Measurements from ENCODE around the gene KIF27.

The KIF27 gene

GRCh38 chr9:83920927-83921707, at the start of gene KIF27:
Gene KIF27, minus strand, starts transcription at chr9:83921432. Its CDS starts 5,841 bp downstream, at chr9:83915591.
- H3K27ac ChIP-seq (ENCODE audit: low read depth, low read length) = peak within 1 kb of the TSS; percentile 37
- no peaks in the 10 kb centered on the region for H3K9me3 ChIP-seq (ENCODE audit: control insufficient read depth in 5 of 5, low read length in 5 of 5)
- peaks cover 0 to 14% (median 11%) of the 10 kb centered on the region in 5 donors for H3K4me1 ChIP-seq (ENCODE audit: control insufficient read depth in 5 of 5, insufficient read depth in 5 of 5, low read length in 5 of 5)
- peak within 1 kb of the TSS; percentile 69 to 82 (median 73) for H3K4me3 ChIP-seq (ENCODE audit: low read depth in 1 of 5, low read length in 5 of 5)
- H3K9ac ChIP-seq (ENCODE audit: low read length in 5 of 5) = peak within 1 kb of the TSS; percentile 2 to 85 (median 77)
- no peaks in the 10 kb centered on the region for H3K27me3 ChIP-seq (ENCODE audit: control insufficient read depth in 5 of 5, insufficient read depth in 4 of 5, low read length in 5 of 5)
- no peaks in the 10 kb centered on the region for H3K36me3 ChIP-seq (ENCODE audit: control insufficient read depth in 5 of 5, insufficient read depth in 5 of 5, low read length in 5 of 5)

GRCh38 chr9:83969602-83970001, 48.4 kb upstream of the KIF27 start:
- H3K9me3 ChIP-seq (ENCODE audit: control insufficient read depth in 5 of 5, low read length in 5 of 5) = no peaks in the 10 kb centered on the region
- H3K36me3 ChIP-seq (ENCODE audit: control insufficient read depth in 5 of 5, insufficient read depth in 5 of 5, low read length in 5 of 5) = peaks cover 64 to 81% (median 68%) of the 10 kb centered on the region in 5 donors
- no peak overlapping the region for H3K4me3 ChIP-seq (ENCODE audit: low read depth in 1 of 5, low read length in 5 of 5)
- H3K9ac ChIP-seq (ENCODE audit: low read length in 5 of 5) = no peak overlapping the region
- H3K4me1 ChIP-seq (ENCODE audit: control insufficient read depth in 5 of 5, insufficient read depth in 5 of 5, low read length in 5 of 5) = no peaks in the 10 kb centered on the region
- H3K27me3 ChIP-seq (ENCODE audit: control insufficient read depth in 5 of 5, insufficient read depth in 4 of 5, low read length in 5 of 5) = no peaks in the 10 kb centered on the region
- no peak overlapping the region for H3K27ac ChIP-seq (ENCODE audit: low read depth, low read length)

GRCh38 chr9:83967073-83967472, 45.8 kb upstream of the KIF27 start:
- Histone ChIP-seq H3K4me3 (ENCODE audit: low read depth in 1 of 5, low read length in 5 of 5) (no peak overlapping the region), H3K27me3 (ENCODE audit: control insufficient read depth in 5 of 5, insufficient read depth in 4 of 5, low read length in 5 of 5) (no peaks in the 10 kb centered on the region), H3K36me3 (ENCODE audit: control insufficient read depth in 5 of 5, insufficient read depth in 5 of 5, low read length in 5 of 5) (peaks cover 41 to 57% (median 43%) of the 10 kb centered on the region in 5 donors), H3K4me1 (ENCODE audit: control insufficient read depth in 5 of 5, insufficient read depth in 5 of 5, low read length in 5 of 5) (peaks cover 0 to 4% (median 1%) of the 10 kb centered on the region in 5 donors), H3K9me3 (ENCODE audit: control insufficient read depth in 5 of 5, low read length in 5 of 5) (no peaks in the 10 kb centered on the region), H3K27ac (ENCODE audit: low read depth, low read length) (no peak overlapping the region), H3K9ac (ENCODE audit: low read length in 5 of 5) (no peak overlapping the region)

- peaks cover 0 to 5% (median 3%) of the 10 kb centered on the region in 5 donors for H3K4me1 ChIP-seq (ENCODE audit: control insufficient read depth in 5 of 5, insufficient read depth in 5 of 5, low read length in 5 of 5)
- H3K27me3 ChIP-seq (ENCODE audit: control insufficient read depth in 5 of 5, insufficient read depth in 4 of 5, low read length in 5 of 5) = no peaks in the 10 kb centered on the region
- H3K9me3 ChIP-seq (ENCODE audit: control insufficient read depth in 5 of 5, low read length in 5 of 5) = no peaks in the 10 kb centered on the region
- H3K27ac ChIP-seq (ENCODE audit: low read depth, low read length) = no peak overlapping the region
- H3K36me3 ChIP-seq (ENCODE audit: control insufficient read depth in 5 of 5, insufficient read depth in 5 of 5, low read length in 5 of 5) = peaks cover 32 to 48% (median 38%) of the 10 kb centered on the region in 5 donors
- no peak overlapping the region for H3K4me3 ChIP-seq (ENCODE audit: low read depth in 1 of 5, low read length in 5 of 5)
- H3K9ac ChIP-seq (ENCODE audit: low read length in 5 of 5) = no peak overlapping the region
Observed at GRCh38 chr9:83966209-83966582, 45.0 kb upstream of the KIF27 start.

- Histone ChIP-seq H3K36me3 (ENCODE audit: control insufficient read depth in 5 of 5, insufficient read depth in 5 of 5, low read length in 5 of 5) (peaks cover 26 to 42% (median 33%) of the 10 kb centered on the region in 5 donors), H3K9ac (ENCODE audit: low read length in 5 of 5) (no peak overlapping the region), H3K27me3 (ENCODE audit: control insufficient read depth in 5 of 5, insufficient read depth in 4 of 5, low read length in 5 of 5) (no peaks in the 10 kb centered on the region), H3K4me3 (ENCODE audit: low read depth in 1 of 5, low read length in 5 of 5) (no peak overlapping the region), H3K4me1 (ENCODE audit: control insufficient read depth in 5 of 5, insufficient read depth in 5 of 5, low read length in 5 of 5) (peaks cover 0 to 5% (median 3%) of the 10 kb centered on the region in 5 donors), H3K9me3 (ENCODE audit: control insufficient read depth in 5 of 5, low read length in 5 of 5) (no peaks in the 10 kb centered on the region), H3K27ac (ENCODE audit: low read depth, low read length) (no peak overlapping the region)
Observed at GRCh38 chr9:83965350-83966208, 44.3 kb upstream of the KIF27 start.

GRCh38 chr9:83964973-83965349, 43.7 kb upstream of the KIF27 start:
- Histone ChIP-seq H3K27ac (ENCODE audit: low read depth, low read length) (no peak overlapping the region), H3K36me3 (ENCODE audit: control insufficient read depth in 5 of 5, insufficient read depth in 5 of 5, low read length in 5 of 5) (peaks cover 22 to 36% (median 27%) of the 10 kb centered on the region in 5 donors), H3K9me3 (ENCODE audit: control insufficient read depth in 5 of 5, low read length in 5 of 5) (no peaks in the 10 kb centered on the region), H3K4me1 (ENCODE audit: control insufficient read depth in 5 of 5, insufficient read depth in 5 of 5, low read length in 5 of 5) (peaks cover 0 to 5% (median 3%) of the 10 kb centered on the region in 5 donors), H3K9ac (ENCODE audit: low read length in 5 of 5) (no peak overlapping the region), H3K27me3 (ENCODE audit: control insufficient read depth in 5 of 5, insufficient read depth in 4 of 5, low read length in 5 of 5) (no peaks in the 10 kb centered on the region), H3K4me3 (ENCODE audit: low read depth in 1 of 5, low read length in 5 of 5) (no peak overlapping the region)

- peaks cover 0 to 10% (median 7%) of the 10 kb centered on the region in 5 donors for H3K4me1 ChIP-seq (ENCODE audit: control insufficient read depth in 5 of 5, insufficient read depth in 5 of 5, low read length in 5 of 5)
- H3K4me3 ChIP-seq (ENCODE audit: low read depth in 1 of 5, low read length in 5 of 5) = no peak overlapping the region
- H3K27me3 ChIP-seq (ENCODE audit: control insufficient read depth in 5 of 5, insufficient read depth in 4 of 5, low read length in 5 of 5) = no peaks in the 10 kb centered on the region
- no peaks in the 10 kb centered on the region for H3K9me3 ChIP-seq (ENCODE audit: control insufficient read depth in 5 of 5, low read length in 5 of 5)
- no peak overlapping the region for H3K27ac ChIP-seq (ENCODE audit: low read depth, low read length)
- no peak overlapping the region for H3K9ac ChIP-seq (ENCODE audit: low read length in 5 of 5)
- peaks cover 3 to 11% (median 7%) of the 10 kb centered on the region in 5 donors for H3K36me3 ChIP-seq (ENCODE audit: control insufficient read depth in 5 of 5, insufficient read depth in 5 of 5, low read length in 5 of 5)
Observed at GRCh38 chr9:83962165-83962564, 40.9 kb upstream of the KIF27 start.

GRCh38 chr9:83960991-83961390, 39.8 kb upstream of the KIF27 start:
- no peak overlapping the region for H3K9ac ChIP-seq (ENCODE audit: low read length in 5 of 5)
- no peaks in the 10 kb centered on the region for H3K27me3 ChIP-seq (ENCODE audit: control insufficient read depth in 5 of 5, insufficient read depth in 4 of 5, low read length in 5 of 5)
- no peak overlapping the region for H3K27ac ChIP-seq (ENCODE audit: low read depth, low read length)
- peaks cover 0 to 14% (median 12%) of the 10 kb centered on the region in 5 donors for H3K4me1 ChIP-seq (ENCODE audit: control insufficient read depth in 5 of 5, insufficient read depth in 5 of 5, low read length in 5 of 5)
- H3K9me3 ChIP-seq (ENCODE audit: control insufficient read depth in 5 of 5, low read length in 5 of 5) = no peaks in the 10 kb centered on the region
- H3K4me3 ChIP-seq (ENCODE audit: low read depth in 1 of 5, low read length in 5 of 5) = no peak overlapping the region
- peaks cover 0 to under 1% (median 0%) of the 10 kb centered on the region in 5 donors for H3K36me3 ChIP-seq (ENCODE audit: control insufficient read depth in 5 of 5, insufficient read depth in 5 of 5, low read length in 5 of 5)

- Histone ChIP-seq H3K4me3 (ENCODE audit: low read depth in 1 of 5, low read length in 5 of 5) (no peak overlapping the region), H3K27me3 (ENCODE audit: control insufficient read depth in 5 of 5, insufficient read depth in 4 of 5, low read length in 5 of 5) (no peaks in the 10 kb centered on the region)
Observed at GRCh38 chr9:83959061-83959460, 37.8 kb upstream of the KIF27 start.

GRCh38 chr9:83957248-83957513, 35.9 kb upstream of the KIF27 start:
- H3K27ac ChIP-seq (ENCODE audit: low read depth, low read length) = peak overlapping the region; percentile 82
- no peaks in the 10 kb centered on the region for H3K9me3 ChIP-seq (ENCODE audit: control insufficient read depth in 5 of 5, low read length in 5 of 5)
- peaks cover 0 to 23% (median 20%) of the 10 kb centered on the region in 5 donors for H3K4me1 ChIP-seq (ENCODE audit: control insufficient read depth in 5 of 5, insufficient read depth in 5 of 5, low read length in 5 of 5)
- H3K9ac ChIP-seq (ENCODE audit: low read length in 5 of 5) = peak overlapping the region; percentile 63 to 95 (median 90)
- no peaks in the 10 kb centered on the region for H3K27me3 ChIP-seq (ENCODE audit: control insufficient read depth in 5 of 5, insufficient read depth in 4 of 5, low read length in 5 of 5)
- H3K4me3 ChIP-seq (ENCODE audit: low read depth in 1 of 5, low read length in 5 of 5) = peak overlapping the region; percentile 76 to 96 (median 90)
- H3K36me3 ChIP-seq (ENCODE audit: control insufficient read depth in 5 of 5, insufficient read depth in 5 of 5, low read length in 5 of 5) = peaks cover 0 to 5% (median under 1%) of the 10 kb centered on the region in 5 donors

More at GRCh38 chr9:83959061-83959460, 37.8 kb upstream of the KIF27 start:
- Histone ChIP-seq H3K9me3 (ENCODE audit: control insufficient read depth in 5 of 5, low read length in 5 of 5) (no peaks in the 10 kb centered on the region), H3K27ac (ENCODE audit: low read depth, low read length) (no peak overlapping the region), H3K36me3 (ENCODE audit: control insufficient read depth in 5 of 5, insufficient read depth in 5 of 5, low read length in 5 of 5) (peaks cover 0 to 3% (median 0%) of the 10 kb centered on the region in 5 donors), H3K9ac (ENCODE audit: low read length in 5 of 5) (no peak overlapping the region), H3K4me1 (ENCODE audit: control insufficient read depth in 5 of 5, insufficient read depth in 5 of 5, low read length in 5 of 5) (peaks cover 0 to 23% (median 22%) of the 10 kb centered on the region in 5 donors)
